ENCODE measurements around the gene OR10A5. TPM values are rescaled to one million over a fixed set of nuclear protein-coding genes. Genes with fewer than 3 reads are reported as not detected.

The OR10A5 gene
- total and polyA plus RNA-seq, 2 donors (not counting 1 experiment from before 2014, with no cell fraction given) = not detected

DNA sequence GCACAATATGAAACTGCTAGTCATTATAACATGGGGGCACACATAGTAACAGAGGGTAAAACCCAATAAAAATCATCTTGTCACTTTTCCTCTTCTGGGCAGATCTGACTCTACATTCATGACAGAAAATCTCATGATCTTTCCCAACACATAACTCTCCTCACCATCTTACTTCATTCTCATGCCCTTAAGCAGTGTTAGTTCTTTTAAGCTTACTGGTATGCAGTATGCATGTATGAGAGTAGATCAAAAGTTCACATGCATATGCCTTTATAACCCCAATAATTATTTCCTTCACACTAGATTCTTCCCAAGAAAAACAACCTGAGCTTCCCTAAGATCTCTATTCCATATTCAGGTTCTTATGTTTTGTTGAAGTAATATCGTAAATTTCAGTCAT, 25.8 kb downstream of the OR10A5 start:
- no peak overlapping the region for H3K4me2 ChIP-seq (ENCODE audit: extremely low read depth, insufficient read depth, low read length)
- H2AFZ ChIP-seq (ENCODE audit: low read length) = no peak overlapping the region

GRCh38 chr11:6875761-6876160, 30.3 kb downstream of the OR10A5 start:
- Histone ChIP-seq H4K20me1 (ENCODE audit: control insufficient read depth, extremely low read depth, insufficient read depth, low read length) (no peaks in the 10 kb centered on the region), H3K79me2 (ENCODE audit: control insufficient read depth, insufficient read depth, low read length) (no peaks in the 10 kb centered on the region), H3K27ac (ENCODE audit: insufficient read depth, low read length) (no peak overlapping the region), H3K9ac (ENCODE audit: insufficient read depth, low read length) (no peak overlapping the region), H3K4me2 (ENCODE audit: extremely low read depth, insufficient read depth, low read length) (no peak overlapping the region), H2AFZ (ENCODE audit: low read length) (no peak overlapping the region), H3K27me3 (ENCODE audit: control insufficient read depth, insufficient read depth, low read length) (no peaks in the 10 kb centered on the region), H3K36me3 (ENCODE audit: control insufficient read depth, insufficient read depth, low read length) (no peaks in the 10 kb centered on the region), H3K4me1 (ENCODE audit: control insufficient read depth, extremely low read depth, insufficient read depth, low read length) (no peaks in the 10 kb centered on the region), H3K9me3 (ENCODE audit: control insufficient read depth, insufficient read depth, low read depth, low read length) (no peaks in the 10 kb centered on the region), H3K4me3 (replicated peaks in 1 of 4; ENCODE audit: control extremely low read depth in 1 of 4, insufficient read depth in 1 of 4, low read depth in 3 of 4, low read length in 4 of 4) (no peak overlapping the region)
- no peak for DNase-seq (ENCODE audit: low read depth in 2 of 2)
- TF ChIP-seq, protein P1, sequence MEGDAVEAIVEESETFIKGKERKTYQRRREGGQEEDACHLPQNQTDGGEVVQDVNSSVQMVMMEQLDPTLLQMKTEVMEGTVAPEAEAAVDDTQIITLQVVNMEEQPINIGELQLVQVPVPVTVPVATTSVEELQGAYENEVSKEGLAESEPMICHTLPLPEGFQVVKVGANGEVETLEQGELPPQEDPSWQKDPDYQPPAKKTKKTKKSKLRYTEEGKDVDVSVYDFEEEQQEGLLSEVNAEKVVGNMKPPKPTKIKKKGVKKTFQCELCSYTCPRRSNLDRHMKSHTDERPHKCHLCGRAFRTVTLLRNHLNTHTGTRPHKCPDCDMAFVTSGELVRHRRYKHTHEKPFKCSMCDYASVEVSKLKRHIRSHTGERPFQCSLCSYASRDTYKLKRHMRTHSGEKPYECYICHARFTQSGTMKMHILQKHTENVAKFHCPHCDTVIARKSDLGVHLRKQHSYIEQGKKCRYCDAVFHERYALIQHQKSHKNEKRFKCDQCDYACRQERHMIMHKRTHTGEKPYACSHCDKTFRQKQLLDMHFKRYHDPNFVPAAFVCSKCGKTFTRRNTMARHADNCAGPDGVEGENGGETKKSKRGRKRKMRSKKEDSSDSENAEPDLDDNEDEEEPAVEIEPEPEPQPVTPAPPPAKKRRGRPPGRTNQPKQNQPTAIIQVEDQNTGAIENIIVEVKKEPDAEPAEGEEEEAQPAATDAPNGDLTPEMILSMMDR (conservative IDR thresholded peaks at IDR 0.05 in 1 of 2, IDR thresholded peaks at IDR 0.05 in 1 of 2; ENCODE audit: low read depth in 1 of 2, low read length in 2 of 2) = no peak

More for the DNA sequence above, 25.8 kb downstream of the OR10A5 start:
- no peaks in the 10 kb centered on the region for H4K20me1 ChIP-seq (ENCODE audit: control insufficient read depth, extremely low read depth, insufficient read depth, low read length)
- H3K27ac ChIP-seq (ENCODE audit: insufficient read depth, low read length) = no peak overlapping the region
- H3K27me3 ChIP-seq (ENCODE audit: control insufficient read depth, insufficient read depth, low read length) = no peaks in the 10 kb centered on the region
- no peaks in the 10 kb centered on the region for H3K36me3 ChIP-seq (ENCODE audit: control insufficient read depth, insufficient read depth, low read length)
- no peaks in the 10 kb centered on the region for H3K9me3 ChIP-seq (ENCODE audit: control insufficient read depth, insufficient read depth, low read depth, low read length)
- H3K4me1 ChIP-seq (ENCODE audit: control insufficient read depth, extremely low read depth, insufficient read depth, low read length) = no peaks in the 10 kb centered on the region
- no peak for DNase-seq (ENCODE audit: low read depth in 2 of 2)
- no peak overlapping the region for H3K9ac ChIP-seq (ENCODE audit: insufficient read depth, low read length)
- no peak for TF ChIP-seq EZH2 (IDR thresholded peaks at IDR 0.05; ENCODE audit: low read length, missing control alignments)
- TF ChIP-seq, protein P1 (conservative IDR thresholded peaks at IDR 0.05 in 1 of 2, IDR thresholded peaks at IDR 0.05 in 1 of 2; ENCODE audit: low read depth in 1 of 2, low read length in 2 of 2) = no peak
- H3K79me2 ChIP-seq (ENCODE audit: control insufficient read depth, insufficient read depth, low read length) = no peaks in the 10 kb centered on the region
- H3K4me3 ChIP-seq (replicated peaks in 1 of 4; ENCODE audit: control extremely low read depth in 1 of 4, insufficient read depth in 1 of 4, low read depth in 3 of 4, low read length in 4 of 4) = no peak overlapping the region

DNA sequence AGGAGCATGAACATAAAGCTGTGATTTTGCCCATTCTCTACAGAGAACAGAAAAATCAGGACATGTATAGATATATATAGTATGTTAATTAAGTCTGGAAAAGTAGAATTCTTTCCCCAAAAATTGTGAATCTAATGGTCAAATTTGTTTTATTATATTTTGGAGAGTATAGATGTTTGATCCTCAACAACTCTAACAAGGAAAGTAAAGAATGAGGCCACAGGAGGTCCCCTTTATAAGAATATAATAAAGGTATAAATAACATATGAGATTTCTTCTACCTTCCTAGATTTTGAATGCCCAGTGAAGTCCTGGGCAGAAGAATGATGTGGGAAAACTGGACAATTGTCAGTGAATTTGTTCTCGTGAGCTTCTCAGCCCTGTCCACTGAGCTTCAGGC, 30.8 kb downstream of the OR10A5 start, which contains the start of gene OR10A4:
TSS of gene OR10A4 (plus strand) at position 301 of the 400 bp plus-strand sequence. CDS start at position 324, 23 bp downstream.
- no peaks in the 10 kb centered on the region for H3K4me1 ChIP-seq (ENCODE audit: control insufficient read depth, extremely low read depth, insufficient read depth, low read length)
- H3K79me2 ChIP-seq (ENCODE audit: control insufficient read depth, insufficient read depth, low read length) = no peaks in the 10 kb centered on the region
- H2AFZ ChIP-seq (ENCODE audit: low read length) = no peak within 1 kb of the TSS
- H4K20me1 ChIP-seq (ENCODE audit: control insufficient read depth, extremely low read depth, insufficient read depth, low read length) = no peaks in the 10 kb centered on the region
- no peaks in the 10 kb centered on the region for H3K36me3 ChIP-seq (ENCODE audit: control insufficient read depth, insufficient read depth, low read length)
- H3K4me2 ChIP-seq (ENCODE audit: extremely low read depth, insufficient read depth, low read length) = no peak within 1 kb of the TSS
- H3K9me3 ChIP-seq (ENCODE audit: control insufficient read depth, insufficient read depth, low read depth, low read length) = no peaks in the 10 kb centered on the region
- H3K27ac ChIP-seq (ENCODE audit: insufficient read depth, low read length) = no peak within 1 kb of the TSS
- no peak for DNase-seq (ENCODE audit: low read depth in 2 of 2)
- no peak within 1 kb of the TSS for H3K9ac ChIP-seq (ENCODE audit: insufficient read depth, low read length)
- no peaks in the 10 kb centered on the region for H3K27me3 ChIP-seq (ENCODE audit: control insufficient read depth, insufficient read depth, low read length)
- H3K4me3 ChIP-seq (replicated peaks in 1 of 4; ENCODE audit: control extremely low read depth in 1 of 4, insufficient read depth in 1 of 4, low read depth in 3 of 4, low read length in 4 of 4) = no peak within 1 kb of the TSS
- TF ChIP-seq, protein P1 (conservative IDR thresholded peaks at IDR 0.05 in 1 of 2, IDR thresholded peaks at IDR 0.05 in 1 of 2; ENCODE audit: low read depth in 1 of 2, low read length in 2 of 2) = no peak
- TF ChIP-seq EZH2 (IDR thresholded peaks at IDR 0.05; ENCODE audit: low read length, missing control alignments) = no peak

All from fibroblast of lung (primary cell).